ENCODE measurements around the gene LATS2. TPM values are rescaled to one million over a fixed set of nuclear protein-coding genes. Genes with fewer than 3 reads are reported as not detected.

LATS2 gene
- total RNA-seq, 1 donor from 2014 or later: 25.8 TPM

DNA sequence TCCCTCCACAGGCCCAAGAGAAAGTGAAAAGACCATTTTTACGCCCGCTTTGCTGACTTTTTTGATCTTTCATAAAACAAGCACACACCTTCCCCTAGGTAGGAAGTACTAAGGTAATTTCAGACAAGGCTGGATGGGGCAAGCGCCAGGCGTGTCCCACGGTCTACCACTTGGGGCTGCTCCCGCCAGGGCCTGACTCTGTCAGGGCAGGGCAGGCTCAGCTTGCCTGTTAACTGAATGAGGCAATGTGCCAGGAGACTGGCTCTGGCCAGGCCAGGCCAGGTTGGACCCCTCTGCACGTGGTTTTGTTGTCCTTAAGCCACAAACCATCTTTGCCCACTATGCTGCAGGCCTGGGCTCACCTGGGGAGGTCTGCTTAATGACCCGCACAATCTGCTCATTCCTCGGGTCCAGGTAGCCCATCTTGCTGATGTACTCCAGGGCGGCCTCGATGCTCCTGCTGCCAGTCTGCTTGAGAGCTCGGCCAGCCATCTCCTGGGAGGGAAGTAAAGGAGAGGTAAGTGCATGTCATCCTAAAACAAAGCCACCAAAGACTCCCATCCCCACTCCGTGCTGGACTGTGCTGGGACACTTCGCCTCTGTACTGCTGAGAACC, 70.4 kb downstream of the LATS2 start:
- Histone ChIP-seq H3K9me3 (no peaks in the 10 kb centered on the region), H3K27me3 (no peaks in the 10 kb centered on the region), H3K4me3 (no peak overlapping the region), H3K27ac (no peak overlapping the region), H3K36me3 (peaks cover 0 to 33% of the 10 kb centered on the region in 2 donors), H3K4me1 (peaks cover 11% of the 10 kb centered on the region)
- DNase-seq (ENCODE audit: extremely low spot score in 2 of 2): no peak
- no peak for TF ChIP-seq POLR2AphosphoS5 (IDR thresholded peaks at IDR 0.05; ENCODE audit: insufficient read depth in 1 of 2, low read depth in 1 of 2)
- TF ChIP-seq POLR2A (IDR thresholded peaks at IDR 0.05): no peak
- TF ChIP-seq, protein P1, sequence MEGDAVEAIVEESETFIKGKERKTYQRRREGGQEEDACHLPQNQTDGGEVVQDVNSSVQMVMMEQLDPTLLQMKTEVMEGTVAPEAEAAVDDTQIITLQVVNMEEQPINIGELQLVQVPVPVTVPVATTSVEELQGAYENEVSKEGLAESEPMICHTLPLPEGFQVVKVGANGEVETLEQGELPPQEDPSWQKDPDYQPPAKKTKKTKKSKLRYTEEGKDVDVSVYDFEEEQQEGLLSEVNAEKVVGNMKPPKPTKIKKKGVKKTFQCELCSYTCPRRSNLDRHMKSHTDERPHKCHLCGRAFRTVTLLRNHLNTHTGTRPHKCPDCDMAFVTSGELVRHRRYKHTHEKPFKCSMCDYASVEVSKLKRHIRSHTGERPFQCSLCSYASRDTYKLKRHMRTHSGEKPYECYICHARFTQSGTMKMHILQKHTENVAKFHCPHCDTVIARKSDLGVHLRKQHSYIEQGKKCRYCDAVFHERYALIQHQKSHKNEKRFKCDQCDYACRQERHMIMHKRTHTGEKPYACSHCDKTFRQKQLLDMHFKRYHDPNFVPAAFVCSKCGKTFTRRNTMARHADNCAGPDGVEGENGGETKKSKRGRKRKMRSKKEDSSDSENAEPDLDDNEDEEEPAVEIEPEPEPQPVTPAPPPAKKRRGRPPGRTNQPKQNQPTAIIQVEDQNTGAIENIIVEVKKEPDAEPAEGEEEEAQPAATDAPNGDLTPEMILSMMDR (IDR thresholded peaks at IDR 0.05): no peak
- intact Hi-C loops (cut with DNase I): no loop called here

DNA sequence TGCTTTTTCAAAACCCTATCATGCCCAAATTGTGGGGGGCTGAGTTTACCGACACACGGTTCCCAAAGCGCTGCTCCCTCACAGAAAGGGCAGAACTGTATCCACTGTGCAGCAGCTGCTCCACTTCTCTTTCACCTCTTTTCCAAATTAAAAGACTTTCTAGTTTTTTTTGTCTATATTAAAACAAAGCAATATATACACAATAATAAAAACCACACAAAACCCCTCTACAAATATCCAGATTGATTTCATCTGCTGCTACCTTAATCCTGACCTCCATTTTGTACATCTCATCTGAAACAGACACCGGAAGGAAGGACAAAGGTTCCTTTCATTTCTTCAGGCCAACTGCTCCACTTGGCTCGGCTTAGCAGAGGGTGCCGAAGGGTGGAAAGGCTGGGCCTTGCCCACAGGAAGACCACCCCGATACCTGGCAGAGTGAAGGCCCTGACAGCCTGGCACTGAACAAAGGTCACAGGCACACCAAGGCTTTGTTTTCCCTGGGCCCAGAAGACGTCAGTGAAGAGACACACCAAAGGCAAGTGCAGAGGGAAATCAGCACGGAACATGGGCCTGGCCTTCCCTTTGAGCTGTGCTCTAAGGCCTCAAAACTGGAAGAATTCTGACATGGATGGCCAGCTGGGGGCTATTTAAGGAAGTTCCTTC, 71.6 kb downstream of the LATS2 start:
- TF ChIP-seq POLR2AphosphoS5 (IDR thresholded peaks at IDR 0.05; ENCODE audit: insufficient read depth in 1 of 2, low read depth in 1 of 2): no peak
- TF ChIP-seq, protein P1 (IDR thresholded peaks at IDR 0.05): no peak
- TF ChIP-seq POLR2A (IDR thresholded peaks at IDR 0.05): no peak
- Histone ChIP-seq H3K27me3 (no peaks in the 10 kb centered on the region), H3K36me3 (peaks cover 0 to 33% of the 10 kb centered on the region in 2 donors), H3K4me3 (no peak overlapping the region), H3K27ac (no peak overlapping the region), H3K9me3 (no peaks in the 10 kb centered on the region), H3K4me1 (no peaks in the 10 kb centered on the region)
- intact Hi-C loops (cut with DNase I): no loop called here
- peak in 1 of 2 donors; percentile 77 for DNase-seq (ENCODE audit: extremely low spot score in 2 of 2)

DNA sequence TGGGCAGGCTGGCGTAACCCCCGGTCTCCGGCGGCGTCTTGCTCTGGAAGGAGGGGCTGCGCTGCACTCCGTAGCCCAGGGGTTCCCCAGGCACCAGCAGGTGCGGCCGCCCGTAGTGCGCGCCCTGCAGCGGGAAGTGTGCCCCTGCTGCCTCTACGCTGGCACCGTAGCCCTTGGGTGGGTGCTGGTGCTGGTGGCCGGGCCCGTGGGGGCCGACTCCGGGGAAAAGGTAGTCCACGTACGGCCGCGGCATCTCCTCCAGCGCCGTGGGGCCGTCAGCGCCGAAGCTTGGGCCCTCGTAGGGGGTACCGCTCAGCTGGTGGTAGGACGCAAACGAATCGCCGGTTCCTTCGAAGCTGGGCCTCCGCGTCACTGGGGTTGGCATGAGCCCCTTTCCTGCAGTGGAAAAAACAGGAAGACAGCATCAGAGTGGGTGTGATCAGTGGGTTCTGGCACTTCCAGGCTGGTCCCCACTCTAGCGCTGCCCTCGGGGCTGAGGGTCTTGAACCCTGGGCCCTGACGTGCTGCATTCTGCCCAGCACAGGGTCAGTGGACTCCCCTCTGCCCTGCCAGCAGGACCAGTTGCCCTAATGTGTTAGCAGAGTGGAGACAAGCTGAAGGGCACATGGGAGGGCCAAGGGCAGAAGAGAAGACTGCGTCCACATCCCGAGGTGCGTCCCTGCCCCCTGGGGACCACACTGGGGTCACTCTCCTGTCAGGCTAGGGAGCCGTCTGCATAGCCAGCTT, 72.3 kb downstream of the LATS2 start:
- no peak for TF ChIP-seq POLR2AphosphoS5 (IDR thresholded peaks at IDR 0.05; ENCODE audit: insufficient read depth in 1 of 2, low read depth in 1 of 2)
- Histone ChIP-seq H3K27ac (no peak overlapping the region), H3K36me3 (peaks cover 0 to 33% of the 10 kb centered on the region in 2 donors), H3K27me3 (no peaks in the 10 kb centered on the region), H3K9me3 (no peaks in the 10 kb centered on the region), H3K4me1 (no peaks in the 10 kb centered on the region), H3K4me3 (no peak overlapping the region)
- intact Hi-C loops (cut with DNase I): no loop called here
- DNase-seq (ENCODE audit: extremely low spot score in 2 of 2): peak in 1 of 2 donors; percentile 84

DNA sequence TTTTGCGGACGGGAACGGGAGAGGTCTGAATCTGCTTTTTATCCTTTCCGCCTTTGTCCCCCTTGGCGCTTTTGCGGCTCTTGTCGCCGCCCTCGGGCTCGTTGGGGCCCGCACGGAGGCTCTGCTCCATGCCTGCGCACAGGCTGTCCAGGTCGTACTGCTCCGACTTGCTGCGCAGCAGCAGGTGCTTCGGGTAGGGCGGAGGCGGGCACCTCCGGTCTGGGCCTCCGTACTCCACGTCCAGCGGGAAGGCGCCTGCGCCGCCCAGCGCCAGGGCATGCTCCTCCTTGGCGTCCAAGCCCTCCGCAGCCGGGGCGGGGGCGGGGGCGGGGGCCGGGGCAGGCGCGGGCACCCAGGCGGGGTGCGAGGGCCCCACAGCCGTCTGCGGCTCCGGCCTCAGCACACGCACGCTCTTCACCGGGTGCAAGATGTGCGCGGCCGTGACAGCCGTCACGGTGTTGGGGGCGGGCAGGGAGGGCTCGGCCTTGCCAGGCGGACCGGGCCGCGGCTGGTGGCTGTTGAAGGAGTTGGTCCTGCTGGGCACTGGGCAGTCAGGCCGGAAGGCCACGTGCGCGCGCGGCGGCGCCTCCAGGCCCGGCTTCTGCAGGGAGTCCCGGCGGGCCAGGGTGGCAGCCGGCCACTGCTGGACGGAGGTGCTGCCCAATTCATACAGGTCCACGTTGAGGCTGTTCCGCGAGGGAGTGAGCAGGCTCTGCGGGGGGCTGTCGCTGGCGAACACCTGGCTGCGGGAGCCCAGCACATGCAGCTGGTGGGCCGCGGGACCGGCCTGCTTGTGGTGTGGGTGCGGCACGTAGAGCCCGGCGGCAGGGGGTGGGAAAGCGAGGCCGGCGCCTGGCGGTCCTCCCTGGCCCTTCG, 73.1 kb downstream of the LATS2 start:
- Histone ChIP-seq H3K36me3 (peaks cover 3 to 34% of the 10 kb centered on the region in 2 donors), H3K27me3 (no peaks in the 10 kb centered on the region), H3K27ac (no peak overlapping the region), H3K9me3 (no peaks in the 10 kb centered on the region), H3K4me1 (no peaks in the 10 kb centered on the region), H3K4me3 (no peak overlapping the region)
- peak; percentile 43 to 78 for DNase-seq (ENCODE audit: extremely low spot score in 2 of 2)
- intact Hi-C loops (cut with DNase I): no loop called here
- TF ChIP-seq POLR2A (IDR thresholded peaks at IDR 0.05) (no peak), POLR2AphosphoS5 (IDR thresholded peaks at IDR 0.05; ENCODE audit: insufficient read depth in 1 of 2, low read depth in 1 of 2) (no peak)
- TF ChIP-seq, protein P1 (IDR thresholded peaks at IDR 0.05): no peak

DNA sequence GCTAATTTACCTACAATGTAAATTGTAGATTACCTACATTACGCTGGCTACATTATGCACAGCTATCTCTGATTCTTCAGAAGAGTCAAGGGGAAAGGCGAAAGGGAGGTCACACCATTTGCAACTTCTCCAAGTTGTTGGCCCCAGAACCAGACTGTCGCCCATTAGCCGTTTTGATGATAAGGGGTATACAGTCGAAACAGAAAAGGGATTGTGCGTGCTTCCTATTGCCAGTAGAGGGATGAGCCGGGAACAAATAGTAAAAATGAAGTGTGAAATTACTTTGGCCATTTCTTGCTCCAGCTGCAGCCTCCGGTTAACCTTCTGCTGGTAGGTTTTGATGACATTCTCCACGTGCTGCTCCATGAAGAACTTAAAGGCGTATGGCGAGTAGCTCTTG, 73.8 kb downstream of the LATS2 start:
- no peaks in the 10 kb centered on the region for H3K4me1 ChIP-seq
- no peak overlapping the region for H3K4me3 ChIP-seq
- intact Hi-C loops (cut with DNase I): no loop called here
- no peak for TF ChIP-seq POLR2AphosphoS5 (IDR thresholded peaks at IDR 0.05; ENCODE audit: insufficient read depth in 1 of 2, low read depth in 1 of 2)
- TF ChIP-seq POLR2A (IDR thresholded peaks at IDR 0.05): no peak
- TF ChIP-seq, protein P1 (IDR thresholded peaks at IDR 0.05): no peak
- peaks cover 7 to 39% of the 10 kb centered on the region in 2 donors for H3K36me3 ChIP-seq
- DNase-seq (ENCODE audit: extremely low spot score in 2 of 2): no peak
- no peak overlapping the region for H3K27ac ChIP-seq
- no peaks in the 10 kb centered on the region for H3K27me3 ChIP-seq
- no peaks in the 10 kb centered on the region for H3K9me3 ChIP-seq
